Measurements from ENCODE around the gene BRINP3.

BRINP3 gene

DNA sequence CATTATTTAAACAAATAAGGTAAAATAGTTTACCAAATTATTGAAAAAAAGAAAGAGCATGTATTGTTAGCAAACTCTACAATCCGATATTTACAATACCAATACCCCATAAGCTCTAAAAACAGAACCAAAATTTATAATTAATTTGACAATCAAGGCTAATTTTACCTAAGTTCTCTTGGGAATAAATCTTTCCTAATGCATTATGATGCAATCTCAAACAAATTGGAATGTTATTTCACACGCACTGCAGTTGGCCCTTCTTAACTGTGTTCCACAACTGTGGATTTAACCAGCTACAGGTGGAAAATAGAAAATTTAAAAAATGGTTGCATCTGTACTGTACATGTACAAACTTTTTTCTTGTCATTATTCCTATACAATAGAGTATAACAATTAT, 300.1 kb downstream of the BRINP3 start:
- Histone ChIP-seq H3K4me1 (ENCODE audit: control insufficient read depth, insufficient read depth, low read length) (no peaks in the 10 kb centered on the region), H3K36me3 (ENCODE audit: control insufficient read depth, insufficient read depth, low read length) (no peaks in the 10 kb centered on the region), H3K9ac (ENCODE audit: low read depth, low read length) (no peak overlapping the region), H3K27me3 (ENCODE audit: control insufficient read depth, insufficient read depth, low read length) (no peaks in the 10 kb centered on the region), H3K9me3 (ENCODE audit: control insufficient read depth, insufficient read depth, low read length) (no peaks in the 10 kb centered on the region), H3K4me3 (ENCODE audit: low read depth, low read length) (no peak overlapping the region)

DNA sequence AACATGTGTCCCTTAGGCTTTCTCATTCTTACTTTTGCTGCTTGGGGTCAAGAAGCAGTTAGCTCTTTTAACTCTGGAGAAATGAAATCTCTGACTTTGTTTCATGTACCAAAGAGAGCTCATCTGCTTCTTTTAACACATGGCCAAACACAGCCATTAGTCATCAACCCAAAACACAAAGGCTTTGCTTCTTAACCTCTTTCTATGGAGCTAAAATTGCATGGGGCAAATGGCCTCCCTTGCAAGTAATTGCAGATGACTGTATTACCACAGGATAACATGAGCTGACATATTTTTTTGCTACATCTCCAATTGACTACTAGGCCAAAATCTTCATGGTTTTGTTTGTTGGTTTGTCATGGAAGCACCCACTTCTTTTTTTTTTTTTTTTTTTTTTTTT, 300.9 kb downstream of the BRINP3 start:
- H3K4me1 ChIP-seq (ENCODE audit: control insufficient read depth, insufficient read depth, low read length) = no peaks in the 10 kb centered on the region
- no peaks in the 10 kb centered on the region for H3K9me3 ChIP-seq (ENCODE audit: control insufficient read depth, insufficient read depth, low read length)
- no peak overlapping the region for H3K9ac ChIP-seq (ENCODE audit: low read depth, low read length)
- H3K36me3 ChIP-seq (ENCODE audit: control insufficient read depth, insufficient read depth, low read length) = no peaks in the 10 kb centered on the region
- no peaks in the 10 kb centered on the region for H3K27me3 ChIP-seq (ENCODE audit: control insufficient read depth, insufficient read depth, low read length)
- no peak overlapping the region for H3K4me3 ChIP-seq (ENCODE audit: low read depth, low read length)

DNA sequence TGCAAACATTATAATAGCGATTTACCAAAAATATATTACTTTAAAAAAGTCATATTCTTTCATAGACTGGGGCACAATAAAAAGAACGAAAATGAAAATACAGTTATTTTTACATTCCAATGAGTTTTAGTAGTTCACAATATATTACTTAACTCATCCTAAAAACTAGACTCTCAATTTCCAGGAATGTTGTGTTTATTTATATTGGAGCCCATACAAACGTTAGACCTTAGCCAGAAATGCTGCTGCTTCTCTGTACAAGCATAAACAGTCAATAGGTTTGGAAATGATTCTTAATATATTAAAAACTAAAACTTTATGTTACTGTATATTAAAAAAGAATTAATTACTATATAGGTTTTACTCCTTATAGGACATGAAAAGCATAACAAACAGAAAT, 302.3 kb downstream of the BRINP3 start:
- no peak overlapping the region for H3K9ac ChIP-seq (ENCODE audit: low read depth, low read length)
- H3K4me3 ChIP-seq (ENCODE audit: low read depth, low read length) = no peak overlapping the region
- H3K4me1 ChIP-seq (ENCODE audit: control insufficient read depth, insufficient read depth, low read length) = no peaks in the 10 kb centered on the region
- H3K27me3 ChIP-seq (ENCODE audit: control insufficient read depth, insufficient read depth, low read length) = no peaks in the 10 kb centered on the region
- no peaks in the 10 kb centered on the region for H3K9me3 ChIP-seq (ENCODE audit: control insufficient read depth, insufficient read depth, low read length)
- H3K36me3 ChIP-seq (ENCODE audit: control insufficient read depth, insufficient read depth, low read length) = no peaks in the 10 kb centered on the region

DNA sequence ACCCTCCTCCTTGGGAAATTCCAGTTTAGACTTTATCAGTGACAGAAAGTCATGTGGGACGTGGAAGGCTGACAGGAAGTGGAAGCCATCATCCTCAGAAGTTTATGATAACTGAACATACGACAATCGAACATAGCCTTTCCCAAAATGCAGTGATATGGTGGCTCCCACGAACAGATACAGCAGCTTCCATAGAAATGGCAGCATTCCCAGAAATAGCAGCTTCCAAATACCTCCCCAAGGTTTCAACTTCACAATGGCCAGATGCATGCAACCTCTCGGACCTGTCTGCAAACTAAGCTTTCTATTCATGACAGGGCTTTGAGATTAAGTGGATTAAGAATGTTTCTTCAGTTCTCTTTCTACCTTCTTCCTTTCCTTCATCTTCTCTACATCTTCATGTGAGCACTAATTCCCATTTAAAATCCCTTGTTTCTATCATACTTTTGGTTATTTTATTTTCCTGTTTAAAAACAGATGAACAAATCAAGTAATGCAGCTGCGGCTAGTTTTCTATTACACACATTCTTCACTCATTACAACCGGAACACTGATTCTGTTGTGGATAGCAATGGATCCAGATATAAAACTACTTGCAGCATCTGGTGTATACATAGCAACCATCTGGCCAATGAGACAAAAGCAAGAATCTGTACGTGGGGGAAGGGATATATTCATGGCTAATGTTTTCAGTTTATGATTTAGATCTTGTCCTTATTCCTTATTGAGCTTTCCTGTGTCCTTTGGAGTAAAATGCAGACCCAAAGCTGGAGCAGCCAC, 304.8 kb downstream of the BRINP3 start:
- H3K9me3 ChIP-seq (ENCODE audit: control insufficient read depth, insufficient read depth, low read length) = no peaks in the 10 kb centered on the region
- H3K36me3 ChIP-seq (ENCODE audit: control insufficient read depth, insufficient read depth, low read length) = no peaks in the 10 kb centered on the region
- H3K4me1 ChIP-seq (ENCODE audit: control insufficient read depth, insufficient read depth, low read length) = no peaks in the 10 kb centered on the region
- no peak overlapping the region for H3K4me3 ChIP-seq (ENCODE audit: low read depth, low read length)
- H3K27me3 ChIP-seq (ENCODE audit: control insufficient read depth, insufficient read depth, low read length) = no peaks in the 10 kb centered on the region
- H3K9ac ChIP-seq (ENCODE audit: low read depth, low read length) = no peak overlapping the region

DNA sequence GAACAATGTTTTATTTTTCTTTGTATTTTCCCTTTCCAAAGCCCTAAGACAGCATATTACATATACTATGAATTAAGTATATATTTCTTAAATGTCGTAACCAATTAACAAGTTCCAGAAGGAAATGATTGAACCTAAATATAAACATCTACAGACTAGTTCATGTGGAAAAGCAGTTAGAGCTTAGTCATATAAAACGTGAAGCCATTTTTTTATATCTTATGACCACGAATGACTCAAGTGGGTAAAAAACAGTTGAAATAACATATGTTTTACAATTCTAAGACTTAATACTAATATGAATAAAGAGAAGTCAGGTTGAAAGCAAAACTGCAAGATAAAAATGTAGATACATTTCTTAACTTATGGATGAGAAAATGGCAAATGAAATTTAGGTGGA, 307.3 kb downstream of the BRINP3 start:
- H3K4me3 ChIP-seq (ENCODE audit: low read depth, low read length) = no peak overlapping the region
- no peaks in the 10 kb centered on the region for H3K36me3 ChIP-seq (ENCODE audit: control insufficient read depth, insufficient read depth, low read length)
- no peaks in the 10 kb centered on the region for H3K4me1 ChIP-seq (ENCODE audit: control insufficient read depth, insufficient read depth, low read length)
- H3K9me3 ChIP-seq (ENCODE audit: control insufficient read depth, insufficient read depth, low read length) = no peaks in the 10 kb centered on the region
- H3K27me3 ChIP-seq (ENCODE audit: control insufficient read depth, insufficient read depth, low read length) = no peaks in the 10 kb centered on the region
- no peak overlapping the region for H3K9ac ChIP-seq (ENCODE audit: low read depth, low read length)

GRCh38 chr1:190169311-190170067, 308.2 kb downstream of the BRINP3 start:
- Histone ChIP-seq H3K4me1 (ENCODE audit: control insufficient read depth, insufficient read depth, low read length) (no peaks in the 10 kb centered on the region), H3K9ac (ENCODE audit: low read depth, low read length) (no peak overlapping the region), H3K9me3 (ENCODE audit: control insufficient read depth, insufficient read depth, low read length) (no peaks in the 10 kb centered on the region), H3K36me3 (ENCODE audit: control insufficient read depth, insufficient read depth, low read length) (no peaks in the 10 kb centered on the region), H3K4me3 (ENCODE audit: low read depth, low read length) (no peak overlapping the region), H3K27me3 (ENCODE audit: control insufficient read depth, insufficient read depth, low read length) (no peaks in the 10 kb centered on the region)

- H3K9me3 ChIP-seq (ENCODE audit: control insufficient read depth, insufficient read depth, low read length) = no peaks in the 10 kb centered on the region
- H3K4me3 ChIP-seq (ENCODE audit: low read depth, low read length) = no peak overlapping the region
- H3K9ac ChIP-seq (ENCODE audit: low read depth, low read length) = no peak overlapping the region
- H3K27me3 ChIP-seq (ENCODE audit: control insufficient read depth, insufficient read depth, low read length) = no peaks in the 10 kb centered on the region
- no peaks in the 10 kb centered on the region for H3K36me3 ChIP-seq (ENCODE audit: control insufficient read depth, insufficient read depth, low read length)
- no peaks in the 10 kb centered on the region for H3K4me1 ChIP-seq (ENCODE audit: control insufficient read depth, insufficient read depth, low read length)
Observed at GRCh38 chr1:190168893-190169280, 308.8 kb downstream of the BRINP3 start.

GRCh38 chr1:190168116-190168892, 309.4 kb downstream of the BRINP3 start:
- H3K36me3 ChIP-seq (ENCODE audit: control insufficient read depth, insufficient read depth, low read length) = no peaks in the 10 kb centered on the region
- no peak overlapping the region for H3K4me3 ChIP-seq (ENCODE audit: low read depth, low read length)
- no peaks in the 10 kb centered on the region for H3K27me3 ChIP-seq (ENCODE audit: control insufficient read depth, insufficient read depth, low read length)
- no peak overlapping the region for H3K9ac ChIP-seq (ENCODE audit: low read depth, low read length)
- no peaks in the 10 kb centered on the region for H3K4me1 ChIP-seq (ENCODE audit: control insufficient read depth, insufficient read depth, low read length)
- H3K9me3 ChIP-seq (ENCODE audit: control insufficient read depth, insufficient read depth, low read length) = no peaks in the 10 kb centered on the region

- H3K36me3 ChIP-seq (ENCODE audit: control insufficient read depth, insufficient read depth, low read length) = no peaks in the 10 kb centered on the region
- no peaks in the 10 kb centered on the region for H3K4me1 ChIP-seq (ENCODE audit: control insufficient read depth, insufficient read depth, low read length)
- H3K27me3 ChIP-seq (ENCODE audit: control insufficient read depth, insufficient read depth, low read length) = no peaks in the 10 kb centered on the region
- no peak overlapping the region for H3K4me3 ChIP-seq (ENCODE audit: low read depth, low read length)
- no peak overlapping the region for H3K9ac ChIP-seq (ENCODE audit: low read depth, low read length)
- H3K9me3 ChIP-seq (ENCODE audit: control insufficient read depth, insufficient read depth, low read length) = no peaks in the 10 kb centered on the region
Observed at GRCh38 chr1:190159146-190159545, 318.5 kb downstream of the BRINP3 start.

DNA sequence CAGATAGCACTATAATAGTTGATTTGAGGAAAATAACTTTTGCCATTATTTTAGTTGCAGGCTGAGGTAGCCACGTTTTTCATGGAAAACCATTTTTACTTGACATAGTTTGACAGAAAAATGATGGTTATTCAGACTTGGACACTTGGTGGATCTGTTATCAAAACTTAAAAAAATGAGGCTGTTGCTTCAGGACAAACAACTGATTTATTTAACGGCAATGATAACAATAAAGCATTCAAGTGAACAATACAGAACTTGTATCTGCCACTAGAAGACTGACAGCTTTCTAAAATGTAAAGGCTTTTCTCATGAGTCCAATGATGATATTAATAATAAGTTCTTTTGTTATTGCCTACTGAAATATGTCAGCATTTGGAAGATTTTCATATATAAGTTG, 322.9 kb downstream of the BRINP3 start:
- Histone ChIP-seq H3K9me3 (ENCODE audit: control insufficient read depth, insufficient read depth, low read length) (no peaks in the 10 kb centered on the region), H3K36me3 (ENCODE audit: control insufficient read depth, insufficient read depth, low read length) (no peaks in the 10 kb centered on the region), H3K27me3 (ENCODE audit: control insufficient read depth, insufficient read depth, low read length) (no peaks in the 10 kb centered on the region), H3K4me3 (ENCODE audit: low read depth, low read length) (no peak overlapping the region), H3K4me1 (ENCODE audit: control insufficient read depth, insufficient read depth, low read length) (no peaks in the 10 kb centered on the region), H3K9ac (ENCODE audit: low read depth, low read length) (no peak overlapping the region)

DNA sequence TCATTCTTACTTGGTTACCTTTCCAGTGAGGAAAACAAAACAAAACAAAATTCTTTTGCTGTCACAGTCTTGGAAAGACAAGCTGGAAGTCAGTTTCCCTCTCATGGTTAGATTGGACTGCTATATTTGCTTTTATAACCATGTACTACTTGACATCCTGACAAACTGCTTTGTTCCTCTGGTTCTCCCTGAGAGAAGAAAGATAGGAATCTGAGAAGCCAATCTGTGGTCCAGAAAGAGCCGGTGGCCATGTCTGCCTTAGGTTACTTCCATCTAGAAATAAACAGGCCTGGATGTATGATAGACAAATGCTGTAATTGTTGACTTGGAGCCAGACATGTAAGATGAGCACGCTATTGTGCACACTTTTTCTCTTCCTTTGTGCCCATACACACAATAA, 330.0 kb downstream of the BRINP3 start:
- H3K4me3 ChIP-seq (ENCODE audit: low read depth, low read length) = no peak overlapping the region
- no peaks in the 10 kb centered on the region for H3K4me1 ChIP-seq (ENCODE audit: control insufficient read depth, insufficient read depth, low read length)
- no peaks in the 10 kb centered on the region for H3K27me3 ChIP-seq (ENCODE audit: control insufficient read depth, insufficient read depth, low read length)
- no peaks in the 10 kb centered on the region for H3K9me3 ChIP-seq (ENCODE audit: control insufficient read depth, insufficient read depth, low read length)
- H3K36me3 ChIP-seq (ENCODE audit: control insufficient read depth, insufficient read depth, low read length) = no peaks in the 10 kb centered on the region
- H3K9ac ChIP-seq (ENCODE audit: low read depth, low read length) = no peak overlapping the region
